ENCODE results near the gene GYPA.
"Not testable (repeated sequence)": the region's sequence is repeated elsewhere in the genome, so short reads cannot be mapped to it uniquely, and the experiment has no call there.

DNA sequence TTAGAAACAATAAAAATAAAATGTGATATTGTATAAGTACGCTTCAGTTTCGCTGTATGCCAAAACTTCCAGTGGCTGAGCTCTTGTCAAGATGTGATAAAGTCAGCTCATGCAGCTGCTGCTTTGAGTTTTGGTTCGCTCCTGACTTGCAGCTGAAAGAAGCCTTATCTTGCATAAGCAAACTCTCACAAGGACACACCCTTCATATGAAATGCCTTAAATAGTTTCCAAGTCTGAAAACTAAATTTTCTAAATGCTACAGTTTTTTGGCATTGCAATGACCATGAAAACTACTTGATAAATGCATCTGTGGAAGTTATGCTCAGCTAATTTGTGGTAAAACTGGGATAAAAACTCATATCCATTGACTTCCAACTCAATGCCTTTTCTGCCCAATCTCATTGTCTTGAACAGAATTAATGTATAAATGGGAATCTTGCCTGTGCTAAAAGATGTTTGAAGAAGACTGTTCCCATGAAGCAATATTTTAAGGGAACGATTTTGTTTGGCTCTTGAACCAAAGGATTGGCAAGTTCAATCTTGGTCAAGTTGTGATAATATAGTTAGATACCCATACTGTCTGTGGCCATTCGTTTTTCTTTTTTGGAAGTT is 11.7 kb downstream of the GYPA start:
- TF ChIP-seq, protein P1, sequence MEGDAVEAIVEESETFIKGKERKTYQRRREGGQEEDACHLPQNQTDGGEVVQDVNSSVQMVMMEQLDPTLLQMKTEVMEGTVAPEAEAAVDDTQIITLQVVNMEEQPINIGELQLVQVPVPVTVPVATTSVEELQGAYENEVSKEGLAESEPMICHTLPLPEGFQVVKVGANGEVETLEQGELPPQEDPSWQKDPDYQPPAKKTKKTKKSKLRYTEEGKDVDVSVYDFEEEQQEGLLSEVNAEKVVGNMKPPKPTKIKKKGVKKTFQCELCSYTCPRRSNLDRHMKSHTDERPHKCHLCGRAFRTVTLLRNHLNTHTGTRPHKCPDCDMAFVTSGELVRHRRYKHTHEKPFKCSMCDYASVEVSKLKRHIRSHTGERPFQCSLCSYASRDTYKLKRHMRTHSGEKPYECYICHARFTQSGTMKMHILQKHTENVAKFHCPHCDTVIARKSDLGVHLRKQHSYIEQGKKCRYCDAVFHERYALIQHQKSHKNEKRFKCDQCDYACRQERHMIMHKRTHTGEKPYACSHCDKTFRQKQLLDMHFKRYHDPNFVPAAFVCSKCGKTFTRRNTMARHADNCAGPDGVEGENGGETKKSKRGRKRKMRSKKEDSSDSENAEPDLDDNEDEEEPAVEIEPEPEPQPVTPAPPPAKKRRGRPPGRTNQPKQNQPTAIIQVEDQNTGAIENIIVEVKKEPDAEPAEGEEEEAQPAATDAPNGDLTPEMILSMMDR (IDR thresholded peaks at IDR 0.05), result not testable (repeated sequence)
- TF ChIP-seq POLR2A (IDR thresholded peaks at IDR 0.05), result not testable (repeated sequence)

All from uterus (tissue), 2 donors.